Brain microvascular endothelial cell (primary cell): ENCODE results near the gene TBCB.
"Not testable (repeated sequence)": the region's sequence is repeated elsewhere in the genome, so short reads cannot be mapped to it uniquely, and the experiment has no call there.

Experiments
- DNase-seq: peaks from one replicate; pipeline ENCODE4 v3.0.0-alpha.2; 2020
- H3K27ac ChIP-seq: fragments of 250-450 bp; sonication (Bioruptor Pico); 2 replicates; pipeline ENCODE4 v1.5.1; 2020; ENCODE audit warnings: mild to moderate bottlenecking, moderate library complexity
- H3K27me3 ChIP-seq: fragments of 250-450 bp; sonication (Bioruptor Pico); replicated peaks from 2 replicates; pipeline ENCODE4 v1.5.1; 2020; ENCODE audit warnings: mild to moderate bottlenecking
- H3K36me3 ChIP-seq: fragments of 250-450 bp; sonication (Bioruptor Pico); replicated peaks from 2 replicates; pipeline ENCODE4 v1.5.1; 2020; ENCODE audit warnings: mild to moderate bottlenecking
- H3K4me3 ChIP-seq: 2 replicates; pipeline ENCODE4 v1.5.1; 2011; ENCODE audit warnings: low read depth, mild to moderate bottlenecking, control low read depth, low read length, moderate library complexity
- in situ Hi-C: cut with HindIII; loops from 2 replicates; pipeline ENCODE4 v1.10.0; 2017; ENCODE audit warnings: low sequenced_read_pairs, low pct_ligation_motif_present
- TF ChIP-seq, protein P1 (sequence below): IDR thresholded peaks from 2 replicates; pipeline ENCODE4 v1.5.1; 2011; ENCODE audit warnings: low read depth, mild to moderate bottlenecking, moderate library complexity, low read length, control low read depth, inconsistent platforms; ENCODE audit errors: missing control alignments

TBCB gene

GRCh38 chr19:36115453-36116343, at the start of gene TBCB:
Gene TBCB, plus strand, starts transcription at chr19:36115468. Its CDS starts 93 bp downstream, at chr19:36115561.
- in situ Hi-C loops = no loop called here
- Histone ChIP-seq H3K36me3 (peaks cover 15% of the 10 kb centered on the region), H3K27me3 (no peaks in the 10 kb centered on the region), H3K4me3 (peak within 1 kb of the TSS; percentile 80), H3K27ac (peak within 1 kb of the TSS; percentile 46)
- TF ChIP-seq, protein P1, sequence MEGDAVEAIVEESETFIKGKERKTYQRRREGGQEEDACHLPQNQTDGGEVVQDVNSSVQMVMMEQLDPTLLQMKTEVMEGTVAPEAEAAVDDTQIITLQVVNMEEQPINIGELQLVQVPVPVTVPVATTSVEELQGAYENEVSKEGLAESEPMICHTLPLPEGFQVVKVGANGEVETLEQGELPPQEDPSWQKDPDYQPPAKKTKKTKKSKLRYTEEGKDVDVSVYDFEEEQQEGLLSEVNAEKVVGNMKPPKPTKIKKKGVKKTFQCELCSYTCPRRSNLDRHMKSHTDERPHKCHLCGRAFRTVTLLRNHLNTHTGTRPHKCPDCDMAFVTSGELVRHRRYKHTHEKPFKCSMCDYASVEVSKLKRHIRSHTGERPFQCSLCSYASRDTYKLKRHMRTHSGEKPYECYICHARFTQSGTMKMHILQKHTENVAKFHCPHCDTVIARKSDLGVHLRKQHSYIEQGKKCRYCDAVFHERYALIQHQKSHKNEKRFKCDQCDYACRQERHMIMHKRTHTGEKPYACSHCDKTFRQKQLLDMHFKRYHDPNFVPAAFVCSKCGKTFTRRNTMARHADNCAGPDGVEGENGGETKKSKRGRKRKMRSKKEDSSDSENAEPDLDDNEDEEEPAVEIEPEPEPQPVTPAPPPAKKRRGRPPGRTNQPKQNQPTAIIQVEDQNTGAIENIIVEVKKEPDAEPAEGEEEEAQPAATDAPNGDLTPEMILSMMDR = no peak
- peak; percentile 18 for DNase-seq

GRCh38 chr19:36067681-36068080, 47.6 kb upstream of the TBCB start:
- TF ChIP-seq, protein P1 = no peak
- Histone ChIP-seq H3K36me3 (no peaks in the 10 kb centered on the region), H3K27me3 (no peaks in the 10 kb centered on the region), H3K27ac (no peak overlapping the region), H3K4me3 (no peak overlapping the region)
- in situ Hi-C loops = no loop called here
- DNase-seq = no peak

DNA sequence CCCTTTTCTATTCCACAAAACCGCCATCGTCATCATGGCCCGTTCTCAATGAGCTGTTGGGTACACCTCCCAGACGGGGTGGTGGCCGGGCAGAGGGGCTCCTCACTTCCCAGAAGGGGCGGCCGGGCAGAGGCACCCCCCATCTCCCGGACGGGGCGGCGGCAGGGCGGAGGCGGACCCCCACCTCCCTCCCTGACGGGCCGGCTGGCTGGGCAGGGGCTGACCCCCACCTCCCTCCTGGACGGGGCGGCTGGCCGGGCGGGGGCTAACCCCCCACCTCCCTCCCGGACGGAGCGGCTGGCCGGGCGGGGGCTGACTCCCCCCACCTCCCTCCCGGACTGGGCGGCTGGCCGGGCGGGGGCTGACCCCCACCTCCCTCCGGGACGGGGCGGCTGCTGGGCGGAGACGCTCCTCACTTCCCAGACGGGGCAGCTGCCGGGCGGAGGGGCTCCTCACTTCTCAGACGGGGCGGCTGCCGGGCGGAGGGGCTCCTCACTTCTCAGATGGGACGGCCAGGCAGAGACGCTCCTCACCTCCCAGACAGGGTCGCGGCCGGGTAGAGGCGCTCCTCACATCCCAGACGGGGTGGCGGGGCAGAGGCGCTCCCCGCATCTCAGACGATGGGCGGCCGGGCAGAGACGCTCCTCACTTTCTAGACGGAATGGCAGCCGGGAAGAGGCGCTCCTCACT, 46.3 kb upstream of the TBCB start:
- H3K27me3 ChIP-seq, DNase-seq, in situ Hi-C loops, H3K4me3 ChIP-seq, H3K27ac ChIP-seq, H3K36me3 ChIP-seq: not testable (repeated sequence)

DNA sequence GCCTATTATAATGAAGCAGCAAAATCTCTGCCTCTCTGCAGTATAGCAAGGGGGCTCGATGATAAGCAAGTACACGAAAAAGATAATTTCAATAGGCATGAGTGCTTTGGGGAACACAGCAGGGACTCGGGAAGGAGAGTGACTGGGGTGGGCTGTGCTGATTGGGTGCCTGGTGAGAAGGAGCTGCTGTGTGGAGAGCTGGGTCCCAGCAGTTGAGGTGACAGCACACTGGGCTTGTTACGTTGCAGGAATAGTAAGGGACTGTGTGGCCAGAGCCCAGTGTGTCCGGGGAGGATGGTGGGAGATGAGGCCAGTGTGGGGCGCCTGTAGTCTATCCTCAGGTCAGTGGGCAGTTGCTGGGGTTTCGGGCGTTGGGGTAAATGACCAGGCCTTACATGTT, 43.2 kb upstream of the TBCB start:
- no peaks in the 10 kb centered on the region for H3K27me3 ChIP-seq
- in situ Hi-C loops = no loop called here
- no peaks in the 10 kb centered on the region for H3K36me3 ChIP-seq
- DNase-seq = no peak
- no peak overlapping the region for H3K27ac ChIP-seq
- H3K4me3 ChIP-seq = no peak overlapping the region
- TF ChIP-seq, protein P1 = no peak

DNA sequence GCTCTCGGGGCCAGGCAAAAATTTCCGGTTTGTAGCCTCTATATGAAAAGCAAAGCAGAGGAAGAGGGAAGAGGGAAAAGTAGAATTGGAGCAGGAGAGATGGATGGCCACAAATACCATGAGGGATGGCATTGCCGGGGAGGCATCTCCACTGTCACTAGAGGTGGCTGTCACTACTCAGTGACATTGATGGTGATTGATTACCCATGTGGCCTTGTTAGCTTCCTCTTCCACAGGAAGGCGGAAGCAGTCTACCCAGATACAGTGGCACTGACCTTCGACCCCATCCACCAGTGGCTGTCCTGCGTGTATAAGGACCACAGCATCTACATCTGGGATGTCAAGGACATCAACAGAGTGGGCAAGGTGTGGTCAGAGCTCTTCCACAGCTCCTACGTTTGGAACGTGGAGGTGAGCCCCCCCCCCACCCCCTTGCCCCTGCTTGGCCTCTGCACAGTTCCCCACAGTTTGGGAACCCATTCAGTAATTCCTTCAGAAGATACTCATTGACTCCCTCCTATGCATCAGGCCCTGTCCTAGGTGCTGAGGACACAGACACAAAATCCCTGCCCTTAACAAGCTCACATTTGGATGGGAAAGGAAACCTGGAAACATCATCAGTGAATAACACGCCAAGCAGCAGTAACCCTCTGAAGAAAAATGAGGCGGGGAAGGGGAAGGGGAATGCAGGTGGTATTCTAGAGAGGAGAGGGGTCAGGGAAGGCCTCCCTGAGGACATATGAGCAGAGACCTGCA, 42.0 kb upstream of the TBCB start:
- Histone ChIP-seq H3K27me3 (no peaks in the 10 kb centered on the region), H3K27ac (no peak overlapping the region), H3K36me3 (no peaks in the 10 kb centered on the region), H3K4me3 (no peak overlapping the region)
- DNase-seq = no peak
- in situ Hi-C loops = no loop called here
- TF ChIP-seq, protein P1 = no peak
